HepG2 (cell line): ENCODE measurements around the gene SBSN.

ENCODE experiments used
- GABPB1 ChIP-seq: IDR thresholded peaks from 2 replicates; pipeline ENCODE4 v1.6.1; 2016; ENCODE audit warnings: mild to moderate bottlenecking, missing genetic modification reagents, moderate library complexity, missing compliant biosample characterization
- HNRNPH1 ChIP-seq: fragments of 200-400 bp; formaldehyde crosslinking; optimal IDR thresholded peaks from 2 replicates; pipeline ENCODE3; 2017; ENCODE audit warnings: mild to moderate bottlenecking, low read depth, low read length
- IRF2 ChIP-seq: IDR thresholded peaks from 2 replicates; pipeline ENCODE4 v1.6.1; 2018; ENCODE audit warnings: missing genetic modification reagents, missing compliant biosample characterization
- NR2C2 ChIP-seq: sonication (generic); formaldehyde crosslinking; IDR thresholded peaks from 2 replicates; pipeline ENCODE4 v1.4.0; 2020; ENCODE audit warnings: missing genetic modification reagents, mild to moderate bottlenecking, moderate library complexity, borderline replicate concordance
- POLR2A ChIP-seq, 2 experiments: IDR thresholded peaks; 2 replicates each; pipeline ENCODE4 v1.6.1; 2011; ENCODE audit warnings: low read depth in 2 of 2, low read length in 2 of 2, mild to moderate bottlenecking in 1 of 2, moderate library complexity in 1 of 2; ENCODE audit not compliant: insufficient read depth in 1 of 2
- RAD21 ChIP-seq: fragments of 450-650 bp; formaldehyde crosslinking; IDR thresholded peaks from 2 replicates; pipeline ENCODE4 v1.5.0; 2020; ENCODE audit warnings: mild to moderate bottlenecking
- ZNF354B ChIP-seq: sonication (generic); formaldehyde crosslinking; IDR thresholded peaks from 2 replicates; pipeline ENCODE4 v1.8.0; 2022; ENCODE audit warnings: mild to moderate bottlenecking, missing genetic modification reagents
- ZNF703 ChIP-seq: sonication (generic); formaldehyde crosslinking; IDR thresholded peaks from 2 replicates; pipeline ENCODE4 v1.5.1; 2020; ENCODE audit warnings: missing genetic modification reagents, mild to moderate bottlenecking, moderate library complexity, borderline replicate concordance
- ZNF776 ChIP-seq: sonication (generic); formaldehyde crosslinking; IDR thresholded peaks from 2 replicates; pipeline ENCODE4 v1.4.0; 2020; ENCODE audit warnings: mild to moderate bottlenecking, missing genetic modification reagents
- ZNF780A ChIP-seq: sonication (generic); formaldehyde crosslinking; IDR thresholded peaks from 2 replicates; pipeline ENCODE4 v1.8.0; 2022; ENCODE audit warnings: mild to moderate bottlenecking, missing genetic modification reagents, moderate library complexity
- TF ChIP-seq, protein P1 (sequence below): sonication (generic); formaldehyde crosslinking; IDR thresholded peaks from 2 replicates; pipeline ENCODE4 v1.8.1; 2023; ENCODE audit warnings: mild to moderate bottlenecking, missing genetic modification reagents
- TF ChIP-seq, protein P2 (sequence below): sonication (generic); formaldehyde crosslinking; IDR thresholded peaks from 2 replicates; pipeline ENCODE4 v1.4.0; 2020; ENCODE audit warnings: missing genetic modification reagents

DNA sequence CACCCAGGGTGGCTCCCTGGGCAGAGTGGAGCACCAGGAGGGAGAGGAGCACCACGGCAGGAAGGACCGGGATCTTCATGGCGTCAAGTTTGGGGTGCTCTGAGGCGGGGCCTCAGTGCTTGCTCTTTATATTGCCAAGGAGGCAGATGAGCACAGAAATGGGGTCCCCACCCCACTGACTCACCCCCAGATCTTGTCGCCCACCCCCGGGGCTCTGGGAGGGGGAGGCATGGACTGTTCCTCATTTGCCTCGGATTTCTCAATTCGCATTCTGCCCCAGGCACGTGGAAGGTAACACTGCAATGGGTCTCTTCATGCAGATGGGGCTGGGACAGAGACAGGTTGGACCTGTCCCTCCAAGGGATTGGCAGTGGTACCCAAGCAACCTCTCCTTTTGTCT lies 37.7 kb downstream of the SBSN start, which contains the start of gene KRTDAP:
- no peak for TF ChIP-seq NR2C2 (CRISPR knock-in tag)
- TF ChIP-seq ZNF354B, result no peak
- TF ChIP-seq HNRNPH1, result no peak
- TF ChIP-seq IRF2 (CRISPR knock-in tag), result no peak
- TF ChIP-seq ZNF780A (CRISPR knock-in tag), result no peak
- no peak for TF ChIP-seq POLR2A (IDR thresholded peaks at IDR 0.05; ENCODE audit: insufficient read depth in 1 of 2, low read depth in 2 of 2, low read length in 2 of 2)
- TF ChIP-seq ZNF703, result no peak
- no peak for TF ChIP-seq RAD21
- TF ChIP-seq, protein P1, sequence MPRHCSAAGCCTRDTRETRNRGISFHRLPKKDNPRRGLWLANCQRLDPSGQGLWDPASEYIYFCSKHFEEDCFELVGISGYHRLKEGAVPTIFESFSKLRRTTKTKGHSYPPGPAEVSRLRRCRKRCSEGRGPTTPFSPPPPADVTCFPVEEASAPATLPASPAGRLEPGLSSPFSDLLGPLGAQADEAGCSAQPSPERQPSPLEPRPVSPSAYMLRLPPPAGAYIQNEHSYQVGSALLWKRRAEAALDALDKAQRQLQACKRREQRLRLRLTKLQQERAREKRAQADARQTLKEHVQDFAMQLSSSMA (CRISPR knock-in tag), result no peak
- TF ChIP-seq ZNF776 (CRISPR knock-in tag), result no peak
- TF ChIP-seq GABPB1 (CRISPR knock-in tag), result no peak
- TF ChIP-seq, protein P2, sequence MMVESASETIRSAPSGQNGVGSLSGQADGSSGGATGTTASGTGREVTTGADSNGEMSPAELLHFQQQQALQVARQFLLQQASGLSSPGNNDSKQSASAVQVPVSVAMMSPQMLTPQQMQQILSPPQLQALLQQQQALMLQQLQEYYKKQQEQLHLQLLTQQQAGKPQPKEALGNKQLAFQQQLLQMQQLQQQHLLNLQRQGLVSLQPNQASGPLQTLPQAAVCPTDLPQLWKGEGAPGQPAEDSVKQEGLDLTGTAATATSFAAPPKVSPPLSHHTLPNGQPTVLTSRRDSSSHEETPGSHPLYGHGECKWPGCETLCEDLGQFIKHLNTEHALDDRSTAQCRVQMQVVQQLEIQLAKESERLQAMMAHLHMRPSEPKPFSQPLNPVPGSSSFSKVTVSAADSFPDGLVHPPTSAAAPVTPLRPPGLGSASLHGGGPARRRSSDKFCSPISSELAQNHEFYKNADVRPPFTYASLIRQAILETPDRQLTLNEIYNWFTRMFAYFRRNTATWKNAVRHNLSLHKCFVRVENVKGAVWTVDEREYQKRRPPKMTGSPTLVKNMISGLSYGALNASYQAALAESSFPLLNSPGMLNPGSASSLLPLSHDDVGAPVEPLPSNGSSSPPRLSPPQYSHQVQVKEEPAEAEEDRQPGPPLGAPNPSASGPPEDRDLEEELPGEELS (CRISPR knock-in tag), result no peak
